ENCODE results near the gene REEP1.

GRCh38 chr2:86241611-86242010, 95.8 kb downstream of the REEP1 start:
- TF ChIP-seq CTCF (IDR thresholded peaks at IDR 0.05): no peak
- no peak for TF ChIP-seq POLR2A (IDR thresholded peaks at IDR 0.05)
